Kidney capillary endothelial cell (primary cell): Measurements from ENCODE around the gene C2CD5.
"Not testable (repeated sequence)": the region's sequence is repeated elsewhere in the genome, so short reads cannot be mapped to it uniquely, and the experiment has no call there.

ENCODE experiments used
- DNase-seq: peaks from one replicate; pipeline ENCODE4 v3.0.0-alpha.2; 2018; ENCODE audit warnings: low spot score

The C2CD5 gene

GRCh38 chr12:22535478-22535877, 8.9 kb downstream of the C2CD5 start:
- no peak for DNase-seq

DNA sequence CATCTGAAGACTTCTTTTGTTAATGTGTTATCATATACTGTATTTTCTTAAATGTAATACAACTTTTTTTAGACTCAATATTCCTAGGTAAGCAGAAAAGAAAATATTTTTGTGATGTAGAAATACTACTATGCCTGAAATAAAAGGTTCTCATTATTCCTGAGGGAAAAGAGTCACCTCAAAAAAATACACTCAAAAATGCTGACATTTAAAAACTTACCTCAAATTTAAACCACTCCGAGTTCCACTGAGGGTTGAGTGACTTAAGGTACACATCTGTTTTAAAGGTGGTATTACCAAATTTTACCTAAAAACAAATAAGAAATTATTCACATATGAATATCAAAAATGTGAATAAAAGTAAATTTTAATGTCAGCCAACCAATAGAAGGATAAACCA, 9.3 kb downstream of the C2CD5 start:
- DNase-seq: no peak

DNA sequence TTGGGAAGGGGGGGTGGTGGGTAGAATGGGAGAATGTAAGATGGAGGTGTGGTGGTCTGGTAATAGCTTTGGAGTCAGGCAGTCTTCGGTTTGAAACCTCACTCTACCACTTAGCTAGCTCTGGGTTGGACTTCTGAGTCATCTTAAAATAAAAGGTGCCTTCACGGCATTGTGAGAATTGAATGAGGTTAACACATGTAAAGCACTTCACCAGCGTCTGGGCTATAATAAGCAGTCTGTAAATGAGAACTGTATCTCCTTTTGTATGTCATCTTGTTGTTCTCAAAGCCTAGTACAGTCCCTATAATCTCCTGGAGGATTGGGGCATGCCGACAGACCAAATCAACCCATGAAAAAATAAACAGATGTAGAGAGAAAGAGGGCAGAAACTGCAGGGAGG, 11.2 kb downstream of the C2CD5 start:
- no peak for DNase-seq

DNA sequence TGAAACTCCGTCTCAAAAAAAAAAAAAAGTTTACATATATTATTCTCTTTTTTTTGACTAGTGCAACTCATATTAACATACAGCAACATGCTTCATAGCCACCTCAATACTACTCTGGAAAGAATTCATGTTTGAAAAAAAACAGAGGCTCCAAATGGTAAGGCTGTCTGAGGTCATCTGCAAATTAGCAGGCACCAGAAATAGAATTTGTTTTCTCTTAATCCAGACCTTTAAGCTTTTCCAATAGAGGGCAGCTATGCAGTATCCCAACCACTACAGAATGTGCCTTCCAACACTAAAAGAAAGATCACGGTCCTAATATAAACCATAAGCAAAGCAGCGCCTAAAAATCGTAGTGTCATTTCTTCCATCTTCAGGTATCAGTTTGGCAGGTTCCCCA, 12.0 kb downstream of the C2CD5 start:
- DNase-seq: no peak

GRCh38 chr12:22531205-22531604, 13.1 kb downstream of the C2CD5 start:
- no peak for DNase-seq

- DNase-seq: peak; percentile 47
Observed at GRCh38 chr12:22529281-22530060, 14.9 kb downstream of the C2CD5 start.

DNA sequence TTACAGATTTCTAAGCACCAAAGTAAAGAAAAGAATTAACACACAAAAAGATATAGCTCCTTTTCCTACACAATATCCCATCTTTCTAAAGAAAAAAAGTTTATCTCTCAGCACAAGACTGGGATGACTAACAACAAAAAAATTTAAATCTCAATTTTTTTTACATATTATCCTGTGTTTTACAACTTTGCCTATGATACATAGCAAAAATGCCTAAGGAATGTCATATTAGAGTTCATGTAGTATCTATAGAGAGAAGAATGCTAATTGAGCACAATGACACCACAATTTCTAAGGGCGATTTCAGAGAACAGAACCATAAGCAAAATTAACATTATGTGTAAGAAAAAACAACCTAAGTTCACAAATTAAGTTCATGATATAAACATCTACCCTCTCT, 16.3 kb downstream of the C2CD5 start:
- DNase-seq: peak; percentile 75

GRCh38 chr12:22526836-22527235, 17.5 kb downstream of the C2CD5 start:
- DNase-seq: no peak

GRCh38 chr12:22525426-22525825, 18.9 kb downstream of the C2CD5 start:
- peak; percentile 28 for DNase-seq

- no peak for DNase-seq
Observed at GRCh38 chr12:22518998-22519397, 25.3 kb downstream of the C2CD5 start.

DNA sequence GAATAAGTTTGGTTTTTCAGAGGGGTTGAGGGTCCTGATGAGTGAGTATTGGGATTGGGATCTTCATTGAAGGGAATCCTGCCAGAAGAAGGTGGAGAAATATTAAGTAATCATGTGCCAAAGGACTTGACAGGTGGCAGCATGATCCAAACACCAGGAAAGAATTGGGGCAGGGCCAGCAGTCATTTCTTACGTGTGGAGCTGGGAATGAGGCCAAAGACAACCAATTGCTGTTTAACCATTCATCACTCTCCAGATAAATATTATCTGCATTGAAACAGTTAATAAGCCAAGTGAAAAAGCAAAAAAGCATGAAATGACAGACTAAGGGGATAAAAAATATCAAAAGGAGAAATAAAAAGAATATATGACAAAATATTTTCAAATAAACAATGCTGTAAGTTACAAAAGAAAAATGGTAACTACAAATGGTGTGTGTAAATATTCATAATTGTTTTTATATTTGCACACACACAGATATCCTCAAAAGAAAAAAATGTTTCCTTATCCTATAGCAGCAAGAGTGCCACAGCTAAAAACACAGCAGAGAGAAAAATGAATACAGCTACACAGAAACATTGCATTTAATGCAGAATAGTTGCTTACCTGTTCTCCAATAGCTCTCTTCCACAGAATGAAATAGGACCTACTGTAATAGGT, 26.2 kb downstream of the C2CD5 start:
- DNase-seq: no peak

DNA sequence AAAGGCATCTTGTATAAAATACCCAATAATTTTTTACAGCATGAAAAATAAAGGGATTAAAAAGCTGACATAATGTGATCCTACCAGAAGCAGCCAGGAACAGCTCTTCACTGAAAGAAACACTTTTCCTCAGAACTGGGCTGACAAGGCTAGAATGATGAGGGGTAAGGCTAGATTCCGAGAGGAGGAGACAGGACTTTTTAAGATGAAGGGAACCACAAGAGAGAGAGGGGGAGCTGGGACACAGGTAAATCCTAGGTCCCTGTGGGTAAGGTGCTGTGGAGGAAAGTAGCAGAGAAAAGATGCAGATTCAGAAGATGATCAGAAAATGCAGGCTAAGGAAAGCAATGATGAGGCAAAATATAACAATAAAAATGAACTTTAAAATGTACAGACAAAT, 29.5 kb downstream of the C2CD5 start:
- DNase-seq: no peak

- no peak for DNase-seq
Observed at GRCh38 chr12:22505826-22506225, 38.5 kb downstream of the C2CD5 start.

- DNase-seq: no peak
Observed at GRCh38 chr12:22500100-22500499, 44.2 kb downstream of the C2CD5 start.

DNA sequence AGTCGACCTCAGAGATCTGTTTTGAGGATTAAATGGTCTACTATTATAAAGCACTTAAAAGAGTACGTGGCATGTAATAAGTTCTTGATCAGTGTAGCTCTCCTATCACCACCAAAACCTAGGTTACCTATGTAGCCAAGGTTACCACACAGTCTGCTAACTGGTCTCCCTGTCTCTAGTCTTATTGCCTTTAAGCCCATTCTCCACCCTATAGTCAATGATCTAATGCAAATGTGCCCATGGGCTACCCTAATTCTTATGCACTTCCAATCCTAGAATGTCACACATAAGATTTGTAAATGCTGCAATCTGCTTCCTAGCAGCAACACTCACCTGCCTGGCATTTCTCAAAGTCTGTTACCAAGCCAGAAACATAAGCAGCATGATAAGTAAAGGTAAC, 44.9 kb downstream of the C2CD5 start:
- no peak for DNase-seq

DNA sequence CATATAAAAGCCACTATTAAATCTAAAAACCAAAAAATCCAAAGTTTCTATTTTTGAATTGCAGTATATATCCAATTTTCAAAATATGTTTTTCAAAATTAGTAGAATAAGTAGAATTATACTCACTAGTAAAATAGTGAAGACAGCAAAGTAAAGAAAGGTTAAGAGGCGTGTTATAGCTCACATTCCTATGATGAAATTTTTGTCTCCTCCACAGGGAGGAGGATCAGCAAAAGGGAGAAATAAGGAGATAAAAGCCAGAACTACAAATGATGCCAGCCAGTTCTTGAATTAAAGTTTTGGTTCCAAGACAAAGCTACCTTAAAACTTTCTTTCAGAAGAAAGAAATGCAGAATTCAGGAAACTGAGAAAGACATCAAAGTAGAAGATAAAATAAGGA, 50.0 kb downstream of the C2CD5 start:
- DNase-seq: no peak

GRCh38 chr12:22491034-22491433, 53.3 kb downstream of the C2CD5 start:
- no peak for DNase-seq

GRCh38 chr12:22488478-22488877, 55.9 kb downstream of the C2CD5 start:
- no peak for DNase-seq

DNA sequence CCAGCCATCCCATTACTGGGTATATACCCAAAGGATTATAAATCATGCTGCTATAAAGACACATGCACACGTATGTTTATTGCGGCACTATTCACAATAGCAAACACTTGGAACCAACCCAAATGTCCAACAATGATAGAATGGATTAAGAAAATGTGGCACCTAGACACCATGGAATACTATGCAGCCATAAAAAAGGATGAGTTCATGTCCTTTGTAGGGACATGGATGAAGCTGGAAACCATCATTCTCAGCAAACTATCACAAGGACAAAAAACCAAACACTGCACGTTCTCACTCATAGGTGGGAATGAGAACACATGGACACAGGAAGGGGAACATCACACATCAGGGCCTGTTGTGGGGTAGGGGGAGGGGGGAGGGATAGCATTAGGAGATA, 56.7 kb downstream of the C2CD5 start:
- not testable (repeated sequence) for DNase-seq

- no peak for DNase-seq
Observed at GRCh38 chr12:22481547-22482104, 62.7 kb downstream of the C2CD5 start.

GRCh38 chr12:22480814-22481213, 63.5 kb downstream of the C2CD5 start:
- DNase-seq: not testable (repeated sequence)

- no peak for DNase-seq
Observed at GRCh38 chr12:22480016-22480415, 64.3 kb downstream of the C2CD5 start.

DNA sequence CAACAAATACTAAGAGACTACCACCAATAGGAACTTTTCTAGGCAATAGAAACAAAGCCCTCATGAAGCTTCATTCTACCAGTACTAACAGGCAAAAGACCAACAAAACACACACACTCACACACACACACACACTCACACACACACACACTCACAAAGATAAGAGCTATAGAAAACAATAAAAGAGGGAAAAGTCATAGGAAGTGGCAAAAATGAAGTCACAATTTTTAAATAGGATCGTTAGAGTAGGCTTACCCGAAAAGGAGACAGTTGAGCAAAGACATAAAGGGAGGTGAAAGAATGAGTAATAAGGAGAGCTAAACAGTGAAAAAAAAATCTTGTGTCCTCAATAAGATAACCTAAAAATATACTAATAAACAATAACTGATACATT, 66.5 kb downstream of the C2CD5 start:
- no peak for DNase-seq
